Natural killer cell treated with Interleukin-12 subunit alpha and Interleukin-12 subunit beta and Interleukin-15 and Interleukin-18, amount 100 ng/mL, for 72 hours (primary cell): ENCODE results near the gene VAV2. TPM values are rescaled to one million over a fixed set of nuclear protein-coding genes. Genes with fewer than 3 reads are reported as not detected.

Source experiments
- ATAC-seq, 2 donors: fragments of 150-1000 bp; cut with Tn5 transposase in 1 of 2; sonication (Bioruptor Pico), chemical (Tn5 transposase) in 1 of 2; 2 replicates each; pipeline ENCODE4 v1.10.0; 2021
- DNase-seq: peaks from one replicate; pipeline ENCODE4 v3.0.0; 2022; ENCODE audit warnings: low spot score
- H3K27ac Mint-ChIP-seq, 2 donors: 1 replicate in 1 of 2; 2 replicates in 1 of 2; pipeline ENCODE4 v1.8.0; 2022; ENCODE audit warnings: mixed read lengths in 2 of 2, mild to moderate bottlenecking in 1 of 2, moderate library complexity in 1 of 2
- H3K27me3 Mint-ChIP-seq, 2 donors: 1 replicate in 1 of 2; 2 replicates in 1 of 2; pipeline ENCODE4 v1.8.0; 2022; ENCODE audit warnings: mixed read lengths in 2 of 2
- H3K36me3 Mint-ChIP-seq: one replicate; pipeline ENCODE4 v1.8.0; 2022; ENCODE audit warnings: mixed read lengths
- H3K4me1 Mint-ChIP-seq, 2 donors: 1 replicate in 1 of 2; 2 replicates in 1 of 2; pipeline ENCODE4 v1.8.0; 2022; ENCODE audit warnings: low read depth in 2 of 2, mixed read lengths in 2 of 2, mild to moderate bottlenecking in 1 of 2
- H3K4me3 Mint-ChIP-seq: one replicate; pipeline ENCODE4 v1.8.0; 2022; ENCODE audit warnings: mixed read lengths
- H3K9me3 Mint-ChIP-seq: 2 replicates; pipeline ENCODE4 v1.8.0; 2022; ENCODE audit warnings: mixed read lengths
- total RNA-seq, 2 donors: library from RNA; stranded (reverse); gene quantifications; one replicate each; pipeline ENCODE4 v1.2.3, GENCODE V29; 2022

Gene VAV2
- total RNA-seq, 2 donors from 2014 or later = 1.9 to 6.7 TPM

GRCh38 chr9:133956520-133957076, 35.5 kb downstream of the VAV2 start:
- peak overlapping the region; percentile 53 for H3K4me3 Mint-ChIP-seq
- H3K9me3 Mint-ChIP-seq = no peaks in the 10 kb centered on the region
- no peaks in the 10 kb centered on the region for H3K36me3 Mint-ChIP-seq
- peaks cover 17 to 19% of the 10 kb centered on the region in 2 donors for H3K4me1 Mint-ChIP-seq
- H3K27me3 Mint-ChIP-seq = no peaks in the 10 kb centered on the region
- ATAC-seq (no peak), DNase-seq (no peak)
- peak overlapping the region; percentile 62 to 78 for H3K27ac Mint-ChIP-seq

DNA sequence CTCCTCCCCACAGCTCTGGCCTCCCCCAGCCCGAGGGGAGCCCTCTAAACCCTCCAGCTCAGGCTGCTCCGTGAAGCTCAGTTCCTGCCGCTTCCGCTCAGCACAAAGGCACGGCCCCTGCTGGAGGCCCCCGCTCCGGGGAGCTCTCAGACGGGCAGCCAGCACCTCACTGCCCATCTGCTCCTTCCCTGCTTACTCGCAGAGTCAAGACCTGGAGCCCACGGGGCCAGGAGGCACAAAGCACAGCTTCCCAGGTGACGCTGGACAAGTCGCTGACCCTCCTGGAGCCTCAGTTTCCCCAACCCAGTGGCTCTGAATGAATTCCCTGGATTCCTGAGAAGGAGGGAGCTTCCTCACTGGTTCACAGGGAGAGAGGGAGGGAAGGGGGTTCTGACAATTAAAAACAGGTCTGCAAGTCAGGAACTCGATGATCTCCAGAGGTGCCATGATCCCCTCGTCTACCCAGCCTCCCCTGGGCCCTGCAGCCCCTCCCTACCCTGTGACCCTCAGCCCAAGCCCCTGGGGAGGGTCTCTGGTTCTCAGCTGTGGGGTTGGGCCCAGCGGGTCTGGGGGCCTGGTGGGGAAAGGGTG, 36.2 kb downstream of the VAV2 start:
- Mint-ChIP-seq H3K36me3 (no peaks in the 10 kb centered on the region), H3K4me1 (peaks cover 17 to 19% of the 10 kb centered on the region in 2 donors), H3K4me3 (peak overlapping the region; percentile 59), H3K27me3 (no peaks in the 10 kb centered on the region), H3K9me3 (no peaks in the 10 kb centered on the region), H3K27ac (peak overlapping the region; percentile 62 to 78)
- DNase-seq (no peak), ATAC-seq (peak; percentile 38 to 57)

GRCh38 chr9:133954862-133955529, 37.1 kb downstream of the VAV2 start:
- Mint-ChIP-seq H3K9me3 (no peaks in the 10 kb centered on the region), H3K27me3 (no peaks in the 10 kb centered on the region), H3K4me3 (peak overlapping the region; percentile 59), H3K27ac (peak overlapping the region; percentile 10 to 75), H3K4me1 (peaks cover 17 to 19% of the 10 kb centered on the region in 2 donors), H3K36me3 (no peaks in the 10 kb centered on the region)
- DNase-seq = no peak
- ATAC-seq = peak; percentile 32 to 52

DNA sequence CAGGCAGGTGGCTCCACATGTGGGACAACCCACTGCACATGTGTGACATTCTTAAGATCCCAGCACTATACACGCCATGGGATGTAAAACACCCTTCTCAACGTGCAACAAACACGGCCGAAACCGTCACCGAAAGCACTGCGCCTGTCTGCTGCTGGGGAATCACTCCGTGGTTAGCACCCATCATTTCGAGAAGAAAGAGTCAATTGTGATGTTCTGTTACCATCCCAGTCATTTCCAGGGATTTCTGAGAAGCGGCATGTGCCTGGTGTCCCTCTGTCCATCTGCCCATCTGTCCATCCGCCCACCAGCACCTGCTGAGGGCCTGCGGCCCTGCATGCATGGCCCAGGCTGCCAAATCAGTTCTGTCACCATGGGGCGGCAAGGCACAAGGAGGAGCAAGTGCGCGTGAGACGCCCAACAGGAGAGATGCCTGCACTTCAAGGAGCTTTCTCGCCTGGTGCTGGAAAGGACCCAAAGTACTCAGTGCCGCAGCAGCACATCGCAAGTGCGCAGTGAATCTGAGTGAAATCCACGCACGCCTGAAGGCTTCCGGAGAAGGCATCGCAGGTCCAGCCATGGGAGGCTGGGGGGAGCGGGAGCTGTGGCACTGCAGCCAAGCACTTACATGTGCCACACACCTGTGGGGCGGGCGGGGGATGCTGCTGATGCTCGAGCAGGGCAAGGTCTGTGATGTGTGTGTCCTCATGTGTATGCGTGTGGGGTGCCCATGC, 38.0 kb downstream of the VAV2 start:
- peak overlapping the region; percentile 10 to 75 for H3K27ac Mint-ChIP-seq
- DNase-seq (no peak), ATAC-seq (peak in 1 of 2 donors; percentile 37)
- peak overlapping the region; percentile 59 for H3K4me3 Mint-ChIP-seq
- H3K27me3 Mint-ChIP-seq = no peaks in the 10 kb centered on the region
- no peaks in the 10 kb centered on the region for H3K36me3 Mint-ChIP-seq
- peaks cover 17 to 19% of the 10 kb centered on the region in 2 donors for H3K4me1 Mint-ChIP-seq
- H3K9me3 Mint-ChIP-seq = no peaks in the 10 kb centered on the region

DNA sequence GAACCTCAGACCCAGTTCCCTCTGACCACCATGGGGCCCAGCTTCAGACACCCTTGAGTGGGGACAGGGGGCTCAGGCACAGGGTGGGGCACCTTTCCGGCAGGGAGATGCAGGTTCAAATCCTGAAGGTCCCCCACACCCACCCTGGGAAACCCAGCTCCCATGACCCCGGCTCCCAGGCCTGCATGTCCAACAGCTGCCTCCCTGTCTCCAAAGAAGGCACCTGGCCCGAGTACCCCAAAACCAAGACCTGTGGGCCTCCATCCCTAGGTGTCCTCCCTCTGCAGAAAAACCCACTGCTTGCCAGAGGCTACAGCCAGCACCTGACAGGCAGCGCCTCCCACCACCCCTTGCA, 38.5 kb downstream of the VAV2 start:
- no peaks in the 10 kb centered on the region for H3K27me3 Mint-ChIP-seq
- no peak for ATAC-seq
- peak overlapping the region; percentile 59 for H3K4me3 Mint-ChIP-seq
- no peaks in the 10 kb centered on the region for H3K9me3 Mint-ChIP-seq
- peaks cover 17 to 19% of the 10 kb centered on the region in 2 donors for H3K4me1 Mint-ChIP-seq
- DNase-seq = no peak
- H3K27ac Mint-ChIP-seq = no peak overlapping the region
- H3K36me3 Mint-ChIP-seq = no peaks in the 10 kb centered on the region

- no peak overlapping the region for H3K27ac Mint-ChIP-seq
- ATAC-seq (no peak), DNase-seq (no peak)
- H3K4me3 Mint-ChIP-seq = no peak overlapping the region
- no peaks in the 10 kb centered on the region for H3K36me3 Mint-ChIP-seq
- peaks cover 17 to 19% of the 10 kb centered on the region in 2 donors for H3K4me1 Mint-ChIP-seq
- H3K9me3 Mint-ChIP-seq = no peaks in the 10 kb centered on the region
- H3K27me3 Mint-ChIP-seq = no peaks in the 10 kb centered on the region
These were observed 39.2 kb downstream of the VAV2 start for GRCh38 chr9:133952598-133953550.

GRCh38 chr9:133951265-133951664, 40.9 kb downstream of the VAV2 start:
- Mint-ChIP-seq H3K27me3 (no peaks in the 10 kb centered on the region), H3K36me3 (no peaks in the 10 kb centered on the region), H3K9me3 (no peaks in the 10 kb centered on the region), H3K27ac (no peak overlapping the region), H3K4me1 (peaks cover 15 to 16% of the 10 kb centered on the region in 2 donors), H3K4me3 (no peak overlapping the region)
- no peak for ATAC-seq
- DNase-seq = no peak

DNA sequence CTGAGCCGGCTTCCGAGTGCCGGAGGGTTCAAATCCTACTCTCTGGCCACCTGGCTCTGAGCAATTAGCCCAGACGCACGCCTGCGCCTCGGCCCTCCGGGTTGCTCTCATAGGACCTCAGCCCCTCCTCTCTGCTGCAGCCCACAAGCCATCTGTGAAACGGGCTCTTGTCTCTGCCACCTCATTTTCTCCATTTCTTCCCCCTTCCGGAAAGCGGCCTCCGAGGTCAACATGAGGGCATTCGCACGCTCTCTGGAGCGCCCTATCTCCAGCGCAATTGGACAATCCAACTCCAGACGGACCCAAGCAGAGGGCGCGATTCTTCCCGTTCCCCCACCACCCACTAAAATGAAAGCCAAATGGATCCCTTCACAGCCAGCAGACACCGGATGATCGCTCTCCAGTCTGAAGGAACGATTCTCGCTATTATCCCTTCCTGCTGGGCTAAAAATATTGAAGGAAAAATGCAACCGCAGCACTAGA, 41.5 kb downstream of the VAV2 start:
- no peak for ATAC-seq
- H3K9me3 Mint-ChIP-seq = no peaks in the 10 kb centered on the region
- no peak overlapping the region for H3K4me3 Mint-ChIP-seq
- no peak overlapping the region for H3K27ac Mint-ChIP-seq
- H3K27me3 Mint-ChIP-seq = no peaks in the 10 kb centered on the region
- peaks cover 13 to 14% of the 10 kb centered on the region in 2 donors for H3K4me1 Mint-ChIP-seq
- DNase-seq = no peak
- no peaks in the 10 kb centered on the region for H3K36me3 Mint-ChIP-seq

GRCh38 chr9:133950192-133950591, 41.9 kb downstream of the VAV2 start:
- no peaks in the 10 kb centered on the region for H3K9me3 Mint-ChIP-seq
- H3K27ac Mint-ChIP-seq = no peak overlapping the region
- H3K36me3 Mint-ChIP-seq = no peaks in the 10 kb centered on the region
- DNase-seq = no peak
- ATAC-seq = no peak
- peaks cover 12 to 14% of the 10 kb centered on the region in 2 donors for H3K4me1 Mint-ChIP-seq
- no peak overlapping the region for H3K4me3 Mint-ChIP-seq
- H3K27me3 Mint-ChIP-seq = no peaks in the 10 kb centered on the region

GRCh38 chr9:133949486-133950061, 42.5 kb downstream of the VAV2 start:
- H3K36me3 Mint-ChIP-seq = no peaks in the 10 kb centered on the region
- H3K4me3 Mint-ChIP-seq = no peak overlapping the region
- DNase-seq (no peak), ATAC-seq (no peak)
- no peak overlapping the region for H3K27ac Mint-ChIP-seq
- no peaks in the 10 kb centered on the region for H3K27me3 Mint-ChIP-seq
- no peaks in the 10 kb centered on the region for H3K9me3 Mint-ChIP-seq
- H3K4me1 Mint-ChIP-seq = peaks cover 8 to 9% of the 10 kb centered on the region in 2 donors

GRCh38 chr9:133948561-133949485, 43.3 kb downstream of the VAV2 start:
- DNase-seq (no peak), ATAC-seq (no peak)
- Mint-ChIP-seq H3K36me3 (no peaks in the 10 kb centered on the region), H3K4me3 (no peak overlapping the region), H3K27me3 (no peaks in the 10 kb centered on the region), H3K4me1 (peaks cover under 1 to 2% of the 10 kb centered on the region in 2 donors), H3K9me3 (no peaks in the 10 kb centered on the region), H3K27ac (no peak overlapping the region)

DNA sequence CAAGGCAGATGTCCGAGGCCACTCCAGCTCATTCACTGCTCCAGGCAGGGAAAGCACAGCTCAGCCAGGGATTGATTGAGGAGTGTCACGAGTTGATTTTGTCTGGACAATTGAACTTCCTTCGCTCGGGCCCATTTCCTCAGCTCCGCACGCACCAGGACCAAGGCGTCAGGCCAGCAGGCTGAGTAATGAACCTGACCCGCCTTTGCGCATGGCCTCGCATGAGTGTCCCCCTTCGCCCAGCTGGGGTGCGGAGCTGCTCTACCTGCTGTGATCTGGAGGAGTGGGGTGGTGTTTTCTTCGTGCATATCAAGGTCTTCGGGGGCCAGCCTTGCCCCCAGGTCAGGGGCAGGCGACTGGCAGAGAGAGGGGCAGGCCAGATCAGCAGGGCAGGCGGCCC, 44.0 kb downstream of the VAV2 start:
- no peak for DNase-seq
- H3K36me3 Mint-ChIP-seq = no peaks in the 10 kb centered on the region
- no peak overlapping the region for H3K4me3 Mint-ChIP-seq
- no peaks in the 10 kb centered on the region for H3K27me3 Mint-ChIP-seq
- no peaks in the 10 kb centered on the region for H3K9me3 Mint-ChIP-seq
- no peaks in the 10 kb centered on the region for H3K4me1 Mint-ChIP-seq
- no peak overlapping the region for H3K27ac Mint-ChIP-seq
- ATAC-seq = no peak
